CD4-positive, alpha-beta T cell treated with Interleukin-10 for 1 hour (primary cell): ENCODE data around the gene HMHB1.
A peak's percentile ranks its signal among the peaks of the same experiment; 100 is the strongest.
"Not testable (repeated sequence)": the region's sequence is repeated elsewhere in the genome, so short reads cannot be mapped to it uniquely, and the experiment has no call there.

Source experiments
- DNase-seq: peaks from one replicate; pipeline ENCODE4 v3.0.0-alpha.2; 2020

Gene HMHB1

DNA sequence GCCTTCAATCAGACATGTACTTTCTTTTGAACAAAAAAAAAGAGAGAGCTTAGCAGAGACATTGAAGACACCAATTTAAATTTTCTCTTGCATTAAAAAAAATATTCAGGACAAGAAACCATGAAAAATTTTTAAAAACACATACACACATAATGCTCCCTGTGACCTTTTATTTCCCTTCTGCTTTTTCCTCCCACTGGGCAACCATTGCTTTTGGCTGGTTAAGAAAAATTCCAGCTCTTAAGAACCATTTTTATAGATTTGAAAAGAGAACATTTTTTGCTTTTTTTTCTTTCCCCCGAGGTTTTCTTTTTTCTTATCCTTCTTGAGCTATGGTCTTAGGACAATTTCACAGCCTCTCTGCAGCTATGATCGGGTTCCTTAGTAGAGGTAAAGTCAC, 6.1 kb upstream of the HMHB1 start:
- DNase-seq = no peak

DNA sequence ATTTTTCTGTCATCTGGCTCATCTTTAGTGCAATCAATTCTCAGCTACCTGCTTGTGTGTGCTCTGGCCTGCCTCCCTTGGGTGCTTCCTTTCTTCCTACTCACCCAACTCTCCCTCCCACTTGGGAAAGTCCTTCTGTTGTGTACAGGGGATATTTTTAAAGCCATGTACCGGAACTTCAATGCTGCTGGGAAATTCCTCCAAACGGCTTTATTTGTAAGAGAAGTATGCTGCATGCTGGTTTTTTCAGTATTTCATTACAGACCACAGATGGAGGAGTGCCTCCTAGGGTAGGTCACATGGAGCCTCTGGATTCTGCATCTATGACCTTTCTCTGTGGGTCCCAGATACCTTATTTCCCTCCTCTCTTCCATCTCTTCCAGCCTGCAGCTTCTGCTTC, 5.4 kb upstream of the HMHB1 start:
- DNase-seq = no peak

DNA sequence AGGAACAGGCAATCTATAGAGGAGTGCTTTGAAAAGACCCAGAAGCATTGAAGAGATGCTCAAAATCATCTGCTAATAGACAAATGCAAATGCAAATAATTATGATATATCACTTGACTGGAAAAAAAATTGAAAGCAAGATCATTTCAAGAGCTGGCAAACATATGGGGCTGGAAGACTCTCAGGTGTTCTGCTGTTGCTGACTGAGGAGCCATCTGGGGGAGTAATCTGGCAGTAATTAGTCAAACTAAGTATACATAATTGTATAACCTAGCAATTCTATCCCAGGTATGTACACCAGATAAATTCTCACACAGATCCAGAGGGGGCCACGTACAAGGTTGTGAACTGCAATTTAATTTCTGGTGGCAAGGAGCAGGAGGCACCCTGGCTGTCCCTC, 4.6 kb upstream of the HMHB1 start:
- DNase-seq = no peak

DNA sequence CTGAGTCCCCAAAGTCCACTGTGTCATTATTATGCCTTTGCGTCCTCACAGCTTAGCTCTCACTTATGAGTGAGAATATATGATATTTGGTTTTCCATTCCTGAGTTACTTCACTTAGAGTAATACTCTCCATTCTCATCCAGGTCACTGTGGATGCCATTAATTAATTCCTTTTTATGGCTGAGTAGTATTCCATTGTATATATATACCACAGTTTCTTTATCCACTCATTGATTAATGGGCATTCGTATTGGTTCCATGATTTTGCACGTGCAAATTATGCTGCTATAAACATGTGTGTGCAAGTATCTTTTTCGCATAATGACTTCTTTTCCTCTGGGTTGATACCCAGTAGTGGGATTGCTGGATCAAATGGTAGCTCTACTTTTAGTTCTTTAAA, 4.4 kb downstream of the HMHB1 start:
- DNase-seq = not testable (repeated sequence)

DNA sequence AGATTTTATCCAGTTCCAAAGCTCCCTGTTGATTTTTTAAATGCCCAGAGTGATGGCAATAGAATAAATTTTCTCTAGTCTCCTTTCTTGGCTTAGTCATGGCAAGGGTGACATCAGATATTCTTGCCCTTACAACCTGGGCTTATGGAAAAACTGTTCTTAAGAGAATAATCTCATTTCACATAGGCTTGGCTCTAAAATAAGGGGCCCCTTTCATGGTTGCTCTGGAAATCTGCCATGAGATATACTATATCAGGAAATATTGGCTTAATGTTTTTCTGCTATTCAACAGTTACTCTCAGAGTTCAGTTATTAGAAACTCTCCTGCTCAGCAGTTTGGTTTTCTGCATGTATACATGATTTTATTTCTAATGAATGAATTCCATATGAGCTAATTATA, 7.8 kb downstream of the HMHB1 start:
- no peak for DNase-seq

DNA sequence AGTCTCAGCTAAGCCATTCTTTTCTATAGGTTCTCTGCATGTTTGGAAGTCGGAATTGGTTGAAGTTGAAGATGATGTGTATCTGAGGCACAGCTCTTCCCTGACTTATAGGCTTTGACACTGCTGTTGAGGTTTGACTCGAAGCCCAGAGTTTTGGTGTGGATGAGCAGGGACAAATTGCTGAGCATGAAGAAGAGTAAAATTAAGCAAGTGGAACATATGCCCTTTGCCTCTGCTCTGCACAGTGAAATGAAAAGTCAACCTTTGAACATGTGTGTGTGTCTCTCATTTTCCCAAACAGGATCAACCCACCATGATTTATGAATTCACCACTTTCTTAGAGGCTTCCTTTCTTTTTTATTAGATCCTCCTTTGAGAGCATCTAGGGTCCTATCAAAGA, 8.5 kb downstream of the HMHB1 start:
- DNase-seq = no peak

DNA sequence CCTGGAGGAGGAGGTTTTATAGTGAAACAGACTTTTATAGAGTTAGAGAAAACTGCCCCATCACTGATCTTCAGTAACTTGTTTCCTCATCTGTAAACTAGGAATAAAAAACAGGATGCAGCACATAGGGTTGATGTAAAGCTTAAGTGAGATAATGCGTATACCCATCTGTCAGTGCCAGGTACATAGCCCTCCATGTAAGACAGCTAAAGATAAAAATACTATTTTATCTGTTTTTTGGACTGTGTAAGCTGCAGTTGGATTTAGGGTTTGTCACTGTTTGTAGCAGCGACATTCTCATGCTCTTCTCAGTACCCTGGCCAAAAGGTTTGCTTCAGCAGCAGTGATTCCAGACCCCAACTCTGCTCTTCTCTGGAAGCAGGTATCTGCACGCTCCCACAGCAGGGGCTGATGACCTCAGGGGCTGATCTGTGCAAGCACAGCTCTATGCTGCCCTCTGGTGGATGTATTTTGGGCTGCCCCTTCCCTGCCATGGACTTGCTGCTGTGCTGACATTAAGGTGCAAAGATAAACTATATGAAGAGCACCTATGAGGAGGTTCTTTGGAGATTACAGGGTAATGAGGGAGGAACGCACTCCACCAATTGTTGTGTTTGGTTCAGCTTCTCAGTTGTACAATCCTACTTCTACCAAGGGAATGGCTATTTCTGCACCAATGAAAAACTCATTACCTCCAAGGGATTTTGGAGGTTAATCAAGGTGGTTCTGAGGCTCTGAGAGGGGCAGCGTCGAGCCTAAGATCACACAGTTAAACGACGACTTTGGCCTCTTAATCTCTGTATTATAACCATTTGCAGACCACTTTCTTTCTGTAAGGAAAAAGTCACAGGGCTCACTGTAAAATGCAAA, 13.1 kb downstream of the HMHB1 start:
- peak; percentile 84 for DNase-seq

DNA sequence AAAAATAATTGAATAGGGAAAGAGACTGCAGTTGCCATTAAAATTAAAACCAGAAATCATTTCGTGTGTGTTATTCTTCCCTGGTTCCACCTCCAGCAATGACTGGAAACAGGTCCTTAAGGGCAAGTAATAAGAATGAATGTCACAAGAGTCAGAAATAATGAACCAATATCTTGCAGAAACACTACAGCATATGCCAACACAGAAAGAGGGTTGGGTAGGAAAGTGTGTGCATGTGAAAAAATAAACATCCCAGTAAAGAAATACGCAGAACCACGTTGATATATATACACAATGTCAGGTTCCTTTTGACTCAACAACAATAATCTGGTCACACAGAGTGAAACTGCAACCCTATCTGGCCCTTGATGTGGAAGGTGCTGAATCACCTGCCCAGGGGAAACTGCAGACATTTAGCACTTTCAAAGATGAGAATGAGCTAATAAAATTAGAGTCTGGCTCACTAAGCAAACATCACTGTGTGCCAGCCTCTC, 15.0 kb downstream of the HMHB1 start:
- DNase-seq = no peak

DNA sequence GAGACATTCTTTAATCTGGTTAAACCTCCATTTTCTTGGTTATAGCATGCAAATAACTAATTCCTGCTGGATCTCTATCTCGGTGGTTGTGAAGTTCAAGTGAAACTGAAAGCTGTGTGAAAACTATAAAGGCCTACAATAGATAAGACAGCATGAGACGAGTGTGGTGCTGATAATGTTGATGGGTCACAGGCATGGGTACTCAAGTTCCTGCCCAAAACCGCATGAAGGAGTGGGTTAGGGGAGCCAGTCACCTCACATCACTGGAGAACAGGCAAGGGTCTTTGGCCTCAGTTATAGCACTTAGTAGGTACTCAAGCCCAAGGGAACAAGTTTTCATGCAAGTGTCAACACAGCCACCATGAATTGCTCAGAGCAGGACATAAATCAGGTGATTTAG, 16.7 kb downstream of the HMHB1 start:
- DNase-seq = peak; percentile 14

DNA sequence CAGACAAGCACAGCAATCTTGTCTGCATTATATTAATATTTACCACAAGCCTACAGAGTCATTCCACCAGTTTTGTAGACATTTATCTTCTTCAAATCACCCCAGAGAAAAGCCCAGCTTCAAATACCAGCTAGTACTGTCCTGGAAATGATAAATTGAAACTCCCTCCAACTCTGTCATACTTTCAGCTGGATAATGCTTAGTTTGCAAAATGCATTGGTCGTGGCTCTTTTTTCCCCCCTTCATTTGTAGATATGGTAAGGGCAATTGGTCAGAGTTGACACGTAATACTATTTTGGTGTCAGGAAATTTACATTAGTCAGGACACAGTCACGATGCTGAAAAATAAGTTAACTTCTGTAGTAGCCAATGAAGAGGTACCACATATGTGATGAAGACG, 21.2 kb downstream of the HMHB1 start:
- no peak for DNase-seq

DNA sequence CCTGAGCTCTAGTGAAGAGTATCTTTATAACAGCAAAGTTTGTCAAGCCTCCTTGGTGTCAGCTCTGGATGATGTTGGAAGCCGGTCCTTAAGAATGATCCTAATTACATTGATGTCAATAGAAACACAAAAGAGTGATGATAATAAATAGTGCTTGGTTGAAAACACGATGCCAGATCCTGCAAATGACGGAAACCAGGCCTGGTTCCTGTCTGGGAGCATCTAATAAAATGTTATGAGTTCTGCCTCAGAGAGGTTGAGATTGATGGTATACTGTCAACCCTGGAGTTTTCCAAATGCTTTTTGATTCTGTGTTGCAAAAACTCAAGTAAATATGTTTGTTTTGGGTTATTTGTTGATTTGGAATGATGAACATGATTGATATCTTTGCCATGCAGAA, 23.3 kb downstream of the HMHB1 start:
- no peak for DNase-seq

DNA sequence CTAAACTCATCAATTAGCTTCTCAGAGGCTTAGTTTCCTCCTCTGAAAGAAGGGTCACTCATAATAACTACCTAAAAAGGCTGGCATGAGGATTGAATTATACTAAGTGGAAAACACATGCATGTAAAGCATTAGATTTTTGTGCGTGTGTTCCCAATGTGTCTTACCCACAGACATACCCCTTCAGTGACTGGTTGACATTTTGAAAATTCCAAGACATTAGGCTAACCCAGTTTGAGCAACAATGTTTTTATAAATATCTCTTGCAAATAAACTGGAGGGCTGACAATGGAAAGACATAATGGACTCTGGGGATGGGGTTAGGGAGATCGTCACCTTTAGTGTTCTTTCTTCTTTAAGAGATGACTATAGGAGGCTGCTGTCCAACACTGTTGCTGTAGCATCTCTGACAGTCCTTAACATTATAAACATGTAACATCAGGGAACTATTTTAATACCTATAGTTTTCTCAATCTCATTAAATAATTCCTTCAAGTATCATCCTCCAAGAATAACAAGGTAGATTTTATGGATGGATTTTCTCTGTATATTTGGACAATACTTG, 24.3 kb downstream of the HMHB1 start:
- DNase-seq = no peak

DNA sequence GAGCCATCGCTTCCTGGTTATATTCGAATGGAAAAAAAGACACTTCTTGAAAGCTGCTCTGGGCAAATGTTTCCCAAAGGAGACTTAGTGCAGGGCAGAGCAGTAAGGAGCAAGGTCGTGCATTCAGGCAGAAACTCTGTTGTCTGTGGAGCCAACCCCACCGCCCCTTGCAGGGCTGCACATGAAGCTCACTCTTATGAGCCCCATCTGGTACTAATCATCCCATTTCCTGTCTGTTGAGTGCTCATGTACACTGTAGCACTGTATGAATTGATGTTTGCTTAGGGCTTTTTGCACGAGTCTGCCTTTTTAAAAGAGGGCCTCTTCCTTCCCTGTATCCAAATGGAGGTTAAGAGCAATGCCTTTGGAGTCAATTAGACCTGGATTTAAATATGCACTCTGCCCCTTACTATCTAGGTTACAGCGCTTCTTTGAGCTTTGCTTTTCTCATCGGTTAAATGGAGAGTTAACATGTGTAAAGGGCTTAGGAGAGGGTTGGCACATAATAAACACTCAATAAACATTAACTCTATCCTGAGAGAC, 25.4 kb downstream of the HMHB1 start:
- DNase-seq = no peak

DNA sequence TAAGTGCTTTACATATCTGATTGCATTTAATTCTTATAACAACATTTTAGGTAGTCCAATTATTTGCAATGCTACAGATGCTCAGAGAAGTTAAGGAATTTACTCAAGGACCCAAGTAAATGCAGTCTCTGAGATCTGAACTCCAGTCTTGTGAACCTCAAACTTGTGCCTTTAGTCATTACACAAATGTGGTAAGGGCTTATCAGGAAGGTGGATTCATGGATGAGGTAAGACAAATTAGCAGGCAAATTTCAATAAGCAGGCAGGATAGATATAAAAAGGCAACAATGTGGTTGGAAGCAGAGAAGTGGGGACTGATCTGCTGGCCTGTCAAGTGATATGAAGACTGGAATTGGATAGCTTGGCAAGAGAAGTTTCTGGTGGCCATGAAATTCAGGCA, 29.5 kb downstream of the HMHB1 start:
- DNase-seq = no peak

DNA sequence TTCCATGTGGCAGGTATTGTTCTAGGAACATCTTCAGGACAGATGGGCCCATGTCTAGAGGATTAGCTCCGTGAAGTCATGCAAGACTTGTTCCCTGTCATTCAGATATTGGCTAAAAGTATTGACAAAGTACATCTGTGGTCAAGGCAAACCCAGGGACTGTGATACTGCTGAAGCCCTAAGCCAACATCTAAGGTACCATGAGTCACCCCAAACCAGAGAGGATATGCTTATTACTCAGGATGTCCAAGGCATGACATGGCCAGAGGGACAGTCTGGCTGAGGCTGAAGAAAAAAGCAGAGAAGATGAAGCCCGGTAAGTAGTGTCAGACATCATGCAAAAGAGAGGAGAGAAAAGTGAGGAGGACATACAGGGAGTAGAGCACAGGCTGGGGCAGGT, 31.0 kb downstream of the HMHB1 start:
- no peak for DNase-seq

DNA sequence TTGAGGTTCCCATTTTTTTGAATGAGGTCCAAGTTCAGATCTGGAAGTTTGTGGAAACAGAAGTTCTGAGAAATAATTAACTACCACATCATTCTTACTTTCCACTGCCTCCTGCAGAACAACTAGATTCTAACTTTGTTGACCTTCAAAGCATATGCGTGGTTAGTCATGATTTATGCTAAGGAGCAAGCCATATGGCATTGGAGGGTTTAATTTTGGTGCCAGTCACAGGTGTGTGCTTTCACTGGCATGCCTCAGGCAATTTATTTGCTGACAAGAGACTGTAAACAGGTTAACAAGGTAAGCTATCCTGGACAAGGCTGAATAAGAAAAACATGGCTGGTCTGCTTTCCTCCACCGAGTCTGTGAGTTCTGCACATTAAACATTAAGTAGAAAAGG, 31.5 kb downstream of the HMHB1 start:
- no peak for DNase-seq

DNA sequence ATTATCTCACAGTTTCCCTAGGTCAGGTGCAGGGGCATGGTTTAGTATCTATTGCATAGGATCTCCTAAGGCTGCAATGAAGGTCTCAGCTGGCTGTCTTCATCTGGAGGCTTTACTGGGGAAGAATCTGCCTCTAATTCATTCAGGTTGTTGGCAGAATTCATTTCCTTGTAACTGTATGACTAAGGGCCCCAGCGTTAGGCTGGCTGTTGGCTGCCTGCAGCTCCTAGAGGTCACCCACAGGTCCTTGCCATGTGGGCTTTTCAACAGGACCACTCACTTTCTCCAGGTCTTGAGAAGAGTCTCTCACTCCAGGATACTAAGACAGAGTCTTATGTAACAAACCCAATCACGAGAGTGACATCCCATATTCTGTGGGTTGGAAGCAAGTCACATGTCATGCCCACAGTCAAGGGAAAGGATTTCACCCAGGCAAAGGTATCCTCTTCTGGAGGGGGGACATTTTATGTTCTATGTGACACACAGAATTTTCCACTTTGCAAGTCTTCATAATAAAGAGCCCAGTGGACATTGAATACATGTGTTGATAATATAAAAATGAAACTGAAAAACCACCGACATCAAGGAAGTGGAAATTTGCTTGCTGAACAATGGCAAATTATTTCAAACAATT, 38.2 kb downstream of the HMHB1 start:
- no peak for DNase-seq

DNA sequence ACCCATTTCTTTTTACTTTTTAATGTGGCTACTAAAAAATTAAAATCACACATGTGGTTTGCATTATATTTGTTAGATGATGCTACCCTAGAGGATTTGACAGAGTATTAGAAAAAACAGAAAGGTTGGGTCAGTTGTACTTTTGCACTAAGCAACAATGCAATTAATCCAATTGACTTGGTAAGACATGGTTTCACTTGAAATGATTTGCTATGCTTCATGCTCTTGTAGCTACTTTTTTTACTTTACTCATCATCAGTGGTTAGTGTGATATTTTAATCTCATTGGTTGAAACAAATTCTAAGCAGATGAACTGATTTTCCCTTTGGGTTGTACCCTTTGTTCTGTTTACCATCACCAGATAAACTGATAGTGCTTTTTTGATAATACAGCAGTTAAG, 39.4 kb downstream of the HMHB1 start:
- DNase-seq = no peak

DNA sequence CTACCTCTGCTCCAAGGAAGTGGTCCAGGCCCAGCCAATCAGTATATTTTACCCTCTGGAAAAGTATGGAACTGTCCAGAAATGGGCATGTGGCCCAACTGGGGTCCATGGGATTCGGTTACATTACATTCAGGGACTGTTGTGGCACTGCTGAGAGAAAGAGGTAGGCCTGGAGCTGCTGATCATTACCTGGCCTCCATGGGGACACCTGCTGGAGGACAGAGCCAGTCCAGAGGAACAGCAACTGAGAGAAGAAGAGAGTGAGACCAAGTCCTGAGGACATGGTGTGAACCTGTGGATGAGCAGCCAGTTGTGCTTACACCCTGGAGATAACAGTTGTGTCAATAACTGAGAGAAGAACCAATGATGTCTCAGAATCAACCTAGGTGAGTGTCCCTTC, 48.2 kb downstream of the HMHB1 start:
- DNase-seq = no peak

DNA sequence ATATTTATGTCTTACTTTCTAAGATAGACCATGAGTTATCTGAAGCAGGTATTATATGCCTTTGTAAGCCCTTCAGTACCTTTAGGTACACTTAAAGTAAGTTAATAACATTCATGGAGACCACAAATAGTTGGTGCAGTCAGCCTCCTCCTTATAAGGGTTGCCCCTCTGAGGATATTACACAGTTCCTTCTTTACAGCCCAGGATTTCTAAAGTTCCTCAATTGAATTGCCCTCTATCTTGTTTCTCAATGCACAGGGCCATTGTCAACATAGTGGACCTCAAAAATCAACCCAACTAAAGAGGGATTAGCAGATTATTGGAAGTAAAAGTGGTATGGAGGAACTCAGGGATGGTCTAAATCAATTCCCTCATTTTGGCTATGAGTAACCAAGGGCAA, 50.3 kb downstream of the HMHB1 start:
- no peak for DNase-seq

DNA sequence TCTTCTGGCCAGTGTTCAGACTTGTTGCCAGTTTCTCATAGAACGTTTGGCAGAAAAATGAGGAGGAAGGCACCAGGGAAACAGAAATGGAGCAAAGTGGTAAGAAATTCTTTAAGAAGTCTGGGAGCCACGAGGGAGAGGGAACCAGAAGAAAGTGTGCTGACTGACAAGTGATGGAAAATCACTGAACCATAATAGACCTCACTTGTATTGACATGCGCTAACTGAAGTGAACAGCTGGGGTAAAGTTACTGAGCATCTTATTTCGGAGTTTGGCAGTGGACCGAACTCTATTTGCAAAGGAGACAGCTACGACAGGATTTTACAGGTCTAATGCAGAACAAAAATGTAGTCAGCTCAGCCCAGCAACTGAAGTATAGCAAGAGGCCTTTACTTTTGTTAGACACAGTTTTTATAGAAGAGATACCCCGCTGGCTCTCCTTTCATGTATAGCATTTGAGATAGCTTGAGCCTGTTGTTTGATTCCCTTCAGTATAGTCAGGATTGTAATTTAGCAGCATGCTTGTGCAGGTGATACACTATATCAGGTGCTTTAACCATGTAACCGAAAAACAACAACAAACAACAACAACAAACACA, 53.6 kb downstream of the HMHB1 start:
- no peak for DNase-seq
